Measurements from ENCODE around the gene EXO1. TPM values are rescaled to one million over a fixed set of nuclear protein-coding genes. Genes with fewer than 3 reads are reported as not detected.
"Not testable (repeated sequence)": the region's sequence is repeated elsewhere in the genome, so short reads cannot be mapped to it uniquely, and the experiment has no call there.

EXO1 gene
- under 1 TPM; 0.06 to 0.11 (median 0.10) TPM for polyA plus RNA-seq

GRCh38 chr1:241847796-241848685 is at the start of gene EXO1:
TSS of gene EXO1 (plus strand) at chr1:241848204. CDS start at chr1:241850426, 2,222 bp downstream.
- peak within 1 kb of the TSS; percentile 98 for H3K27ac ChIP-seq (ENCODE audit: low read depth, low read length)
- 1% methylated on average over 68 of the region's 68 CpGs for WGBS, 3 donors

GRCh38 chr1:241799416-241799815 is 48.6 kb upstream of the EXO1 start:
- no peak overlapping the region for H3K27ac ChIP-seq (ENCODE audit: low read depth, low read length)
- WGBS, 3 donors, result 80 to 85% (median 83%) methylated on average over 1 of the region's 1 CpG

- H3K27ac ChIP-seq (ENCODE audit: low read depth, low read length), result no peak overlapping the region
- 55 to 76% (median 74%) methylated on average over 3 of the region's 3 CpGs for WGBS, 3 donors
Observed at GRCh38 chr1:241800640-241801039, 47.4 kb upstream of the EXO1 start.

GRCh38 chr1:241802863-241803262 is 45.1 kb upstream of the EXO1 start:
- no peak overlapping the region for H3K27ac ChIP-seq (ENCODE audit: low read depth, low read length)
- 66 to 90% (median 82%) methylated on average over 3 of the region's 3 CpGs for WGBS, 3 donors

- 74 to 82% (median 78%) methylated on average over 4 of the region's 4 CpGs for WGBS, 3 donors
- H3K27ac ChIP-seq (ENCODE audit: low read depth, low read length), result not testable (repeated sequence)
Observed at GRCh38 chr1:241804706-241805105, 43.3 kb upstream of the EXO1 start.

- H3K27ac ChIP-seq (ENCODE audit: low read depth, low read length), result no peak overlapping the region
- 39 to 58% (median 43%) methylated on average over 2 of the region's 2 CpGs for WGBS, 3 donors
Observed at GRCh38 chr1:241808265-241808664, 39.7 kb upstream of the EXO1 start.

GRCh38 chr1:241810769-241811405 is 37.1 kb upstream of the EXO1 start:
- H3K27ac ChIP-seq (ENCODE audit: low read depth, low read length), result no peak overlapping the region
- WGBS, 3 donors, result 85 to 87% (median 87%) methylated on average over 8 of the region's 8 CpGs

- WGBS, 3 donors, result 80 to 84% (median 81%) methylated on average over 8 of the region's 8 CpGs
- no peak overlapping the region for H3K27ac ChIP-seq (ENCODE audit: low read depth, low read length)
Observed at GRCh38 chr1:241813768-241814320, 34.2 kb upstream of the EXO1 start.

- no peak overlapping the region for H3K27ac ChIP-seq (ENCODE audit: low read depth, low read length)
- WGBS, 3 donors, result 72 to 81% (median 76%) methylated on average over 6 of the region's 6 CpGs
Observed at GRCh38 chr1:241816008-241816407, 32.0 kb upstream of the EXO1 start.

GRCh38 chr1:241817331-241817792 is 30.6 kb upstream of the EXO1 start:
- no peak overlapping the region for H3K27ac ChIP-seq (ENCODE audit: low read depth, low read length)
- 72 to 77% (median 77%) methylated on average over 1 of the region's 1 CpG for WGBS, 3 donors

- WGBS, 3 donors, result 54 to 63% (median 61%) methylated on average over 3 of the region's 3 CpGs
- no peak overlapping the region for H3K27ac ChIP-seq (ENCODE audit: low read depth, low read length)
Observed at GRCh38 chr1:241817956-241818612, 29.9 kb upstream of the EXO1 start.

GRCh38 chr1:241819340-241819866 is 28.6 kb upstream of the EXO1 start:
- no peak overlapping the region for H3K27ac ChIP-seq (ENCODE audit: low read depth, low read length)
- 80 to 87% (median 82%) methylated on average over 4 of the region's 4 CpGs for WGBS, 3 donors

- WGBS, 3 donors, result 82 to 90% (median 84%) methylated on average over 4 of the region's 4 CpGs
- no peak overlapping the region for H3K27ac ChIP-seq (ENCODE audit: low read depth, low read length)
Observed at GRCh38 chr1:241821363-241821762, 26.6 kb upstream of the EXO1 start.

GRCh38 chr1:241822846-241823245 is 25.2 kb upstream of the EXO1 start:
- H3K27ac ChIP-seq (ENCODE audit: low read depth, low read length), result no peak overlapping the region

GRCh38 chr1:241823925-241824324 is 24.1 kb upstream of the EXO1 start:
- H3K27ac ChIP-seq (ENCODE audit: low read depth, low read length), result no peak overlapping the region
- 75 to 90% (median 90%) methylated on average over 1 of the region's 1 CpG for WGBS, 3 donors

- H3K27ac ChIP-seq (ENCODE audit: low read depth, low read length), result no peak overlapping the region
Observed at GRCh38 chr1:241825581-241825980, 22.4 kb upstream of the EXO1 start.

- not testable (repeated sequence) for H3K27ac ChIP-seq (ENCODE audit: low read depth, low read length)
- 92 to 95% (median 94%) methylated on average over 9 of the region's 9 CpGs for WGBS, 3 donors
Observed at GRCh38 chr1:241826613-241827012, 21.4 kb upstream of the EXO1 start.

- WGBS, 3 donors, result 87 to 94% (median 90%) methylated on average over 2 of the region's 2 CpGs
- H3K27ac ChIP-seq (ENCODE audit: low read depth, low read length), result no peak overlapping the region
Observed at GRCh38 chr1:241827264-241827663, 20.7 kb upstream of the EXO1 start.

All from adipose tissue (tissue), 3 donors.